Gastroesophageal sphincter (tissue), 4 donors: Measurements from ENCODE around the gene SPATS2L. TPM values are rescaled to one million over a fixed set of nuclear protein-coding genes. Genes with fewer than 3 reads are reported as not detected.

Source experiments
- ATAC-seq: fragments of 150-250 bp; one replicate; pipeline ENCODE4 v1.9.1; 2016; ENCODE audit warnings: mild to moderate bottlenecking, moderate library complexity
- H3K27ac ChIP-seq, 4 donors: fragments of 200-600 bp; sonication (generic) in 3 of 4; 1 replicate in 3 of 4; 2 replicates in 1 of 4; pipeline ENCODE4 v1.5.1; 2016 to 2019
- H3K27me3 ChIP-seq: fragments of 200-600 bp; sonication (generic); one replicate; pipeline ENCODE4 v1.5.1; 2019
- H3K36me3 ChIP-seq, 2 donors: fragments of 200-600 bp; sonication (generic); one replicate each; pipeline ENCODE4 v1.5.1; 2019; ENCODE audit warnings: control low read depth in 1 of 2
- H3K4me1 ChIP-seq, 3 donors: fragments of 200-600 bp; sonication (generic); 1 replicate in 2 of 3; 2 replicates in 1 of 3; pipeline ENCODE4 v1.5.1; 2016 to 2019; ENCODE audit warnings: control low read depth in 2 of 3
- H3K4me3 ChIP-seq, 2 donors: fragments of 200-600 bp; sonication (generic); one replicate each; pipeline ENCODE4 v1.5.1; 2019; ENCODE audit warnings: mild to moderate bottlenecking in 1 of 2, moderate library complexity in 1 of 2
- H3K9me3 ChIP-seq, 3 donors: fragments of 200-600 bp; sonication (generic); one replicate each; pipeline ENCODE4 v1.5.1; 2017 to 2019; ENCODE audit warnings: control low read depth in 2 of 3
- CTCF ChIP-seq, 4 experiments: fragments of 200-600 bp in 2 of 4; fragments of 450-650 bp in 2 of 4; sonication (generic) in 1 of 4; IDR thresholded peaks; one replicate each; pipeline ENCODE4 v1.5.1; 2017 to 2019; ENCODE audit warnings: antibody characterized with exemption in 4 of 4, mild to moderate bottlenecking in 2 of 4, moderate library complexity in 2 of 4
- EP300 ChIP-seq: sonication (generic); formaldehyde crosslinking; IDR thresholded peaks from one replicate; pipeline ENCODE4 v1.6.1; 2017; ENCODE audit warnings: antibody characterized with exemption, mild to moderate bottlenecking
- POLR2A ChIP-seq, 2 donors: fragments of 450-650 bp; IDR thresholded peaks; one replicate each; pipeline ENCODE4 v1.6.1; 2017; ENCODE audit warnings: antibody characterized with exemption in 2 of 2, mild to moderate bottlenecking in 2 of 2, moderate library complexity in 1 of 2
- POLR2AphosphoS5 ChIP-seq: sonication (generic); formaldehyde crosslinking; IDR thresholded peaks from one replicate; pipeline ENCODE4 v1.6.1; 2017; ENCODE audit warnings: antibody characterized with exemption
- WGBS, 2 donors: methylation state at CpG; one replicate each; pipeline ENCODE4 v1.1.5; 2018; ENCODE audit warnings: low coverage in 1 of 2; 5-methylcytosine and 5-hydroxymethylcytosine counted together
- total RNA-seq, 4 donors: library from RNA; depleted of rRNA; stranded (reverse); fragments of >200 nt; gene quantifications; one replicate each; pipeline ENCODE4 v1.1.0, GENCODE V29; 2016

SPATS2L gene
- total RNA-seq, 4 donors from 2014 or later: 50.6 to 120 (median 91.5) TPM

- H3K36me3 ChIP-seq: peaks cover 0 to 36% of the 10 kb centered on the region in 2 donors
- ATAC-seq: no peak
- no peak overlapping the region for H3K4me3 ChIP-seq
- 79 to 90% methylated on average over 3 of the region's 3 CpGs for WGBS, 2 donors
- H3K27ac ChIP-seq: peak overlapping the region in 2 of 4 donors; percentile 2 to 17
- TF ChIP-seq CTCF (IDR thresholded peaks at IDR 0.05) (no peak), POLR2AphosphoS5 (no peak), EP300 (no peak)
- no peaks in the 10 kb centered on the region for H3K9me3 ChIP-seq
- H3K27me3 ChIP-seq: no peaks in the 10 kb centered on the region
- peaks cover 0 to 16% (median 0%) of the 10 kb centered on the region in 3 donors for H3K4me1 ChIP-seq
Measured at GRCh38 chr2:200459101-200459500, 152.6 kb downstream of the SPATS2L start.

GRCh38 chr2:200461846-200462710, 155.6 kb downstream of the SPATS2L start:
- Histone ChIP-seq H3K27ac (no peak overlapping the region), H3K27me3 (no peaks in the 10 kb centered on the region), H3K4me3 (no peak overlapping the region), H3K9me3 (no peaks in the 10 kb centered on the region), H3K36me3 (peaks cover 0 to 37% of the 10 kb centered on the region in 2 donors), H3K4me1 (peaks cover 0 to under 1% (median 0%) of the 10 kb centered on the region in 3 donors)
- no peak for TF ChIP-seq CTCF (IDR thresholded peaks at IDR 0.05)
- no peak for TF ChIP-seq POLR2A (IDR thresholded peaks at IDR 0.05)
- TF ChIP-seq POLR2AphosphoS5: no peak
- no peak for TF ChIP-seq EP300
- no peak for ATAC-seq
- WGBS, 2 donors: 100% methylated on average over 2 of the region's 2 CpGs

- 78 to 88% methylated on average over 1 to 2 of the region's 2 CpGs for WGBS, 2 donors
- Histone ChIP-seq H3K9me3 (no peaks in the 10 kb centered on the region), H3K27ac (no peak overlapping the region), H3K4me3 (no peak overlapping the region), H3K4me1 (peaks cover 0 to 12% (median 0%) of the 10 kb centered on the region in 3 donors), H3K27me3 (no peaks in the 10 kb centered on the region), H3K36me3 (peaks cover 0 to 50% of the 10 kb centered on the region in 2 donors)
- no peak for ATAC-seq
- no peak for TF ChIP-seq CTCF (IDR thresholded peaks at IDR 0.05)
- TF ChIP-seq EP300: no peak
- no peak for TF ChIP-seq POLR2AphosphoS5
- no peak for TF ChIP-seq POLR2A (IDR thresholded peaks at IDR 0.05)
Measured at GRCh38 chr2:200463452-200463851, 157.0 kb downstream of the SPATS2L start.

GRCh38 chr2:200466425-200467418, 160.2 kb downstream of the SPATS2L start:
- peaks cover 0 to 59% of the 10 kb centered on the region in 2 donors for H3K36me3 ChIP-seq
- no peaks in the 10 kb centered on the region for H3K9me3 ChIP-seq
- peak overlapping the region; percentile 48 to 68 (median 64) for H3K27ac ChIP-seq
- TF ChIP-seq EP300 (no peak), POLR2AphosphoS5 (peak; percentile 37)
- peak; percentile 94 for ATAC-seq
- H3K27me3 ChIP-seq: no peaks in the 10 kb centered on the region
- H3K4me3 ChIP-seq: no peak overlapping the region
- peaks cover 0 to 37% (median 0%) of the 10 kb centered on the region in 3 donors for H3K4me1 ChIP-seq
- WGBS, 2 donors: 54 to 63% methylated on average over 5 to 12 of the region's 12 CpGs
